ENCODE data around the gene P2RY6. TPM values are rescaled to one million over a fixed set of nuclear protein-coding genes. Genes with fewer than 3 reads are reported as not detected.

P2RY6 gene
- total and polyA plus RNA-seq, 10 of the 15 experiments (the other 5 are each of a cell fraction or from before 2014, with no cell fraction given), result 0.05 to 0.90 (median 0.22) TPM; not detected in 4

DNA sequence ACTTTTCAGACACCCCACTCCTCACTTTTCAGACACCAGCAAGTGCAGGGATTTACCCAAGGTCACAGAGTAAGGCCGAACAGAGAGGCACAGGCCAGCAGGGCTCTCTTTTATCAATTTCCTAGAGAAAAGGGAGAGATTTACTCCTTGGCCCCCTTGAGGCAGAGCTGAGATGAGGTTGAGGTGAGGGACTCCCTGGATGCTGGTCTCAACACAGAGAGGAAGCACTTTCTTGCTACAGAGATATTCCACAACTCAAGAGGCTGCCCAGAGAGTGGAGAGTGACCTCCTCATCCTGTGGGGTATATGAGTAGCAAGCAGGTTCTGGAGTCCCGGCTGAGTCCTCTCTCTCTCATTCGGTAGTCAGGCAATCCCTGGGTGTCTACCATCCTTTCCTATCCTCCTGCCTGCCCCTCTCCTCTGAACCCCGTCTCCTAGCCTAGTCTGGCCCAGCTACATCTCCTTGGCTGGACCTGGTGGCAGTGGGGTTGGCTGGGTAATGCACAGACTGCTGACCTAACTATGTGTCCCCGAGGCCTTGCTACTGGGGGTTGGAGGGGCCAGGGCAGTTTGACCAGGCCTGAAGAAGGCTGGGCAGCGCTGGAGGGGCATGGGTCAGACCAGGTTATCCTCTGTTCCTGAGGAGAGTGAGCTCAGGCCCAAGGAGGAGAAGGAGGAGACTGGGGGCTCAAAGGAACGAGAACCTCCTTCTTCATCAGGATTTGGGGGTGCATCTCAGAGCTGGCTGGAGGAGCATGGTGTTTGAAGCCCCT, 34.1 kb downstream of the P2RY6 start:
- no peaks in the 10 kb centered on the region for H3K27me3 ChIP-seq (replicated peaks in 1 of 2; ENCODE audit: control insufficient read depth in 2 of 2, insufficient read depth in 2 of 2, low read length in 1 of 2)
- no peaks in the 10 kb centered on the region for H3K9me3 ChIP-seq (replicated peaks; ENCODE audit: control insufficient read depth, insufficient read depth, low read length)
- peaks cover 19% of the 10 kb centered on the region for H3K79me2 ChIP-seq (ENCODE audit: control insufficient read depth, insufficient read depth, low read length)
- ChIA-PET CTCF (interaction anchor here (0.6 to 9.1 kb wide), 18 partner anchors 8 to 355 kb away, joined by 3 to 287 read pairs (median 6); no protein-coding TSS in a partner anchor), POLR2A (interaction anchor here (0.5 to 4.7 kb wide), 3 partner anchors 13 to 49 kb away, joined by 4 to 40 read pairs (median 26); no protein-coding TSS in a partner anchor), RAD21 (ENCODE audit: unreplicated experiment) (interaction anchor here (0.6 to 13.3 kb wide), 14 partner anchors 8 to 367 kb away, joined by 3 to 227 read pairs (median 6); no protein-coding TSS in a partner anchor), SMC1A (ENCODE audit: uncharacterized antibody, unreplicated experiment) (interaction anchor here (0.6 to 6.3 kb wide), 11 partner anchors 8 to 122 kb away, joined by 3 to 134 read pairs (median 7); no protein-coding TSS in a partner anchor)
- intact Hi-C loops (cut with micrococcal nuclease; ENCODE audit: unreplicated experiment), result loop anchor here (5.0 kb wide), 1 partner anchor 71 kb away; the partner anchor contains the start of gene RELT
- H3K4me2 ChIP-seq (ENCODE audit: control insufficient read depth, insufficient read depth), result no peak overlapping the region
- ATAC-seq (no peak), FAIRE-seq (no peak), DNase-seq (ENCODE audit: low read depth, low spot score) (no peak)
- no peaks in the 10 kb centered on the region for H3K36me3 ChIP-seq (ENCODE audit: control insufficient read depth in 2 of 2, insufficient read depth in 2 of 2, low read length in 1 of 2)
- BruUV-seq (replicated peaks), result no TSS peak
- WGBS (ENCODE audit: insufficient coverage, insufficient replicate concordance, low lambda C conversion rate, missing lambda C conversion rate), result 35% methylated on average over 7 of the region's 7 CpGs
- no peak overlapping the region for H2AFZ ChIP-seq (ENCODE audit: control insufficient read depth, low read depth, low read length)
- H3K4me3 ChIP-seq, result no peak overlapping the region
- peaks cover 7% of the 10 kb centered on the region; the same call in 1 of the 2 replicates for H3K4me1 ChIP-seq (ENCODE audit: control insufficient read depth, insufficient read depth, low read length)
- H4K20me1 ChIP-seq (ENCODE audit: control insufficient read depth, insufficient read depth), result no peaks in the 10 kb centered on the region
- H3K9ac ChIP-seq (ENCODE audit: control insufficient read depth, insufficient read depth, low read length), result no peak overlapping the region
- H3K27ac ChIP-seq (ENCODE audit: control insufficient read depth, insufficient read depth), result no peak overlapping the region
- in situ Hi-C loops (cut with MboI), result no loop called here
- TF ChIP-seq YBX1 (IDR thresholded peaks at IDR 0.05) (no peak), FOXM1 (IDR thresholded peaks at IDR 0.05; ENCODE audit: low read depth, low read length) (no peak), NFYB (IDR thresholded peaks at IDR 0.05; ENCODE audit: insufficient read depth, low read depth, low read length) (no peak), CBX3 (IDR thresholded peaks at IDR 0.05; ENCODE audit: borderline replicate concordance, low read depth) (no peak), STAT3 (IDR thresholded peaks at IDR 0.05; ENCODE audit: low read depth, low read length) (no peak)
- TF ChIP-seq, protein P1, sequence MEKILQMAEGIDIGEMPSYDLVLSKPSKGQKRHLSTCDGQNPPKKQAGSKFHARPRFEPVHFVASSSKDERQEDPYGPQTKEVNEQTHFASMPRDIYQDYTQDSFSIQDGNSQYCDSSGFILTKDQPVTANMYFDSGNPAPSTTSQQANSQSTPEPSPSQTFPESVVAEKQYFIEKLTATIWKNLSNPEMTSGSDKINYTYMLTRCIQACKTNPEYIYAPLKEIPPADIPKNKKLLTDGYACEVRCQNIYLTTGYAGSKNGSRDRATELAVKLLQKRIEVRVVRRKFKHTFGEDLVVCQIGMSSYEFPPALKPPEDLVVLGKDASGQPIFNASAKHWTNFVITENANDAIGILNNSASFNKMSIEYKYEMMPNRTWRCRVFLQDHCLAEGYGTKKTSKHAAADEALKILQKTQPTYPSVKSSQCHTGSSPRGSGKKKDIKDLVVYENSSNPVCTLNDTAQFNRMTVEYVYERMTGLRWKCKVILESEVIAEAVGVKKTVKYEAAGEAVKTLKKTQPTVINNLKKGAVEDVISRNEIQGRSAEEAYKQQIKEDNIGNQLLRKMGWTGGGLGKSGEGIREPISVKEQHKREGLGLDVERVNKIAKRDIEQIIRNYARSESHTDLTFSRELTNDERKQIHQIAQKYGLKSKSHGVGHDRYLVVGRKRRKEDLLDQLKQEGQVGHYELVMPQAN (conservative IDR thresholded peaks at IDR 0.05), result no peak
